Keratinocyte (primary cell): ENCODE results near the gene PSG4.
"Not testable (repeated sequence)": the region's sequence is repeated elsewhere in the genome, so short reads cannot be mapped to it uniquely, and the experiment has no call there.

Experiments
- EZH2 ChIP-seq: IDR thresholded peaks from one replicate; pipeline ENCODE4 v1.6.1; 2012; ENCODE audit warnings: inconsistent platforms, mild to moderate bottlenecking, low read length, moderate library complexity
- TF ChIP-seq, protein P1 (sequence below), 3 experiments: IDR thresholded peaks in 1 of 3; conservative IDR thresholded peaks in 1 of 3; optimal IDR thresholded peaks in 1 of 3; 2 replicates in 2 of 3; 3 replicates in 1 of 3; pipeline versions ENCODE3 to v1.5.1; 2011; ENCODE audit warnings: low read length in 3 of 3, mild to moderate bottlenecking in 3 of 3, moderate library complexity in 2 of 3, control low read depth in 1 of 3, inconsistent platforms in 1 of 3; ENCODE audit not compliant: insufficient read depth in 2 of 3; ENCODE audit errors: extremely low read depth in 1 of 3

DNA sequence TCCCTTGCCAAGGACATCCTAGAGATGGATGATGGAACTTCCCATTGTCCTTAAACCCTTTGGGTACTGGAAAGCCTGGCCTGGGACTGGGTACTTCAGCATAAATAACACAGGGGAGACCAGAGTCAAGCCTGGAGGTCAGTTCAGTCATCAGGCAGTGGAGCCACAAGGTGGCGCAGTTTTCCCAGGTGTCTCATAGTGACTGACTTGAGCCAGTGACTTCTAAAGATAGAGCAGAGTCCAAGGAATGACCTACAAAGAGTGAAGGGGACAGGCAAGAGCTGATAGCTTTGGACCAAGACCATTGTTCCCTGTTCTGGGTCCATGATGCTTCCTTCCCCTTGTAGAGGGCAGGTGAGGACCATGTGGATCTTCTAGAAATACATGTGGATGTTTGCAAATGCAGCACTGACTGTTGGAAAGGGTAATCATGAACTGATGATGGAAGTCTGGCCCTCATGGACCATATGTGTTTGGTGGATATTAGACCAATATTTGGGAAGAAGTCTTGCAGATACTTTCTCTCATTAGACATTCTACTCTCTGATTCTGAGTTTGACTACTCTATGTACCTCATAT is 25.8 kb downstream of the PSG4 start:
- TF ChIP-seq, protein P1, sequence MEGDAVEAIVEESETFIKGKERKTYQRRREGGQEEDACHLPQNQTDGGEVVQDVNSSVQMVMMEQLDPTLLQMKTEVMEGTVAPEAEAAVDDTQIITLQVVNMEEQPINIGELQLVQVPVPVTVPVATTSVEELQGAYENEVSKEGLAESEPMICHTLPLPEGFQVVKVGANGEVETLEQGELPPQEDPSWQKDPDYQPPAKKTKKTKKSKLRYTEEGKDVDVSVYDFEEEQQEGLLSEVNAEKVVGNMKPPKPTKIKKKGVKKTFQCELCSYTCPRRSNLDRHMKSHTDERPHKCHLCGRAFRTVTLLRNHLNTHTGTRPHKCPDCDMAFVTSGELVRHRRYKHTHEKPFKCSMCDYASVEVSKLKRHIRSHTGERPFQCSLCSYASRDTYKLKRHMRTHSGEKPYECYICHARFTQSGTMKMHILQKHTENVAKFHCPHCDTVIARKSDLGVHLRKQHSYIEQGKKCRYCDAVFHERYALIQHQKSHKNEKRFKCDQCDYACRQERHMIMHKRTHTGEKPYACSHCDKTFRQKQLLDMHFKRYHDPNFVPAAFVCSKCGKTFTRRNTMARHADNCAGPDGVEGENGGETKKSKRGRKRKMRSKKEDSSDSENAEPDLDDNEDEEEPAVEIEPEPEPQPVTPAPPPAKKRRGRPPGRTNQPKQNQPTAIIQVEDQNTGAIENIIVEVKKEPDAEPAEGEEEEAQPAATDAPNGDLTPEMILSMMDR (optimal IDR thresholded peaks at IDR 0.05 in 1 of 3, IDR thresholded peaks at IDR 0.05 in 1 of 3, conservative IDR thresholded peaks at IDR 0.05 in 1 of 3; ENCODE audit: extremely low read depth in 1 of 3, insufficient read depth in 2 of 3, low read length in 3 of 3), result peak in 2 of 3 experiments; percentile 24 to 36
- TF ChIP-seq EZH2, result not testable (repeated sequence)
